Aorta (tissue), 5 donors: ENCODE measurements around the gene AMFR. TPM values are rescaled to one million over a fixed set of nuclear protein-coding genes. Genes with fewer than 3 reads are reported as not detected.

Experiments
- ATAC-seq: fragments of 200-7000 bp; cut with Tn5 transposase; one replicate; pipeline ENCODE4 v1.9.1; 2022; ENCODE audit warnings: moderate library complexity; ENCODE audit not compliant: low FRiP score
- DNase-seq, 2 donors: peaks; one replicate each; pipeline ENCODE4 v3.0.0-alpha.2; 2020
- H3K27ac ChIP-seq, 2 donors: one replicate each; pipeline ENCODE4 v1.5.1; 2013; ENCODE audit warnings: low read length in 2 of 2, mild to moderate bottlenecking in 2 of 2, moderate library complexity in 2 of 2, control low read depth in 1 of 2, inconsistent platforms in 1 of 2, low read depth in 1 of 2
- H3K27me3 ChIP-seq, 2 donors: one replicate each; pipeline ENCODE4 v1.6.1; 2013; ENCODE audit warnings: control low read depth in 1 of 2, low read length in 1 of 2, mild to moderate bottlenecking in 1 of 2, moderate library complexity in 1 of 2; ENCODE audit not compliant: insufficient read depth in 2 of 2, control insufficient read depth in 1 of 2
- H3K36me3 ChIP-seq, 2 donors: one replicate each; pipeline ENCODE4 v1.6.1; 2013; ENCODE audit warnings: control low read depth in 1 of 2, low read length in 1 of 2, mild to moderate bottlenecking in 1 of 2; ENCODE audit not compliant: insufficient read depth in 2 of 2, control insufficient read depth in 1 of 2
- H3K4me1 ChIP-seq, 2 donors: one replicate each; pipeline ENCODE4 v1.6.1; 2013; ENCODE audit warnings: low read length in 2 of 2, control low read depth in 1 of 2, mild to moderate bottlenecking in 1 of 2, moderate library complexity in 1 of 2; ENCODE audit not compliant: insufficient read depth in 2 of 2, control insufficient read depth in 1 of 2
- H3K4me3 ChIP-seq, 2 donors: one replicate each; pipeline ENCODE4 v1.5.1; 2013; ENCODE audit warnings: low read length in 2 of 2, control low read depth in 1 of 2, mild to moderate bottlenecking in 1 of 2
- H3K9me3 ChIP-seq: one replicate; pipeline ENCODE4 v1.6.1; 2013; ENCODE audit warnings: mild to moderate bottlenecking, low read length; ENCODE audit not compliant: control insufficient read depth
- WGBS, 2 donors: extraction: QIAGEN DNeasy Blood & Tissue Kit; methylation state at CpG; one replicate each; pipeline ENCODE4 v1.1.7; 2013; 5-methylcytosine and 5-hydroxymethylcytosine counted together
- intact Hi-C, 2 donors: fragments of 100-400 bp; cut with DNase I; formaldehyde crosslinking; loops; one replicate each; pipeline versions ENCODE4 v1.14.2 to v1.15.0; 2022
- polyA plus RNA-seq, 2 donors: library from polyadenylated mRNA; stranded (reverse); fragments of 200-250 nt; gene quantifications; one replicate each; pipeline ENCODE4 v1.2.3, GENCODE V29; 2013
- total RNA-seq, 2 donors: library from RNA; stranded (reverse); fragmentation: NEBNext Ultra II Directional; extraction: Animal tissue kit (Norgen Biotek cat#: 25700); gene quantifications; one replicate each; pipeline ENCODE4 v1.2.1, GENCODE V29; 2021
- donor health status: healthy with polysubstance abuse.
- donor health status: Bipolar disorder and iron deficiency.
- donor health status: DM: no; HTN: no; CAD: no.
- donor health status: DM: no; HTN: no; CAD: no.
- donor health status: DM: yes; HTN: yes; CAD: no.

AMFR gene
- total and polyA plus RNA-seq, 4 donors = 34.6 to 124 (median 88.8) TPM

GRCh38 chr16:56357241-56357764 lies 68.0 kb downstream of the AMFR start:
- ATAC-seq = peak; percentile 46
- peak overlapping the region; percentile 4 to 86 for H3K27ac ChIP-seq
- H3K4me1 ChIP-seq = no peaks in the 10 kb centered on the region
- H3K27me3 ChIP-seq = no peaks in the 10 kb centered on the region
- peaks cover 1 to 4% of the 10 kb centered on the region in 2 donors for H3K36me3 ChIP-seq
- peak; percentile 54 to 79 for DNase-seq
- intact Hi-C loops = loop anchor here in 1 of 2 donors (5.0 kb wide), 2 partner anchors 165 to 415 kb away; partner anchors contain the start of gene GNAO1
- H3K9me3 ChIP-seq = no peaks in the 10 kb centered on the region
- WGBS, 2 donors = 20 to 27% methylated on average over 13 of the region's 13 CpGs
- peak overlapping the region; percentile 43 to 54 for H3K4me3 ChIP-seq

DNA sequence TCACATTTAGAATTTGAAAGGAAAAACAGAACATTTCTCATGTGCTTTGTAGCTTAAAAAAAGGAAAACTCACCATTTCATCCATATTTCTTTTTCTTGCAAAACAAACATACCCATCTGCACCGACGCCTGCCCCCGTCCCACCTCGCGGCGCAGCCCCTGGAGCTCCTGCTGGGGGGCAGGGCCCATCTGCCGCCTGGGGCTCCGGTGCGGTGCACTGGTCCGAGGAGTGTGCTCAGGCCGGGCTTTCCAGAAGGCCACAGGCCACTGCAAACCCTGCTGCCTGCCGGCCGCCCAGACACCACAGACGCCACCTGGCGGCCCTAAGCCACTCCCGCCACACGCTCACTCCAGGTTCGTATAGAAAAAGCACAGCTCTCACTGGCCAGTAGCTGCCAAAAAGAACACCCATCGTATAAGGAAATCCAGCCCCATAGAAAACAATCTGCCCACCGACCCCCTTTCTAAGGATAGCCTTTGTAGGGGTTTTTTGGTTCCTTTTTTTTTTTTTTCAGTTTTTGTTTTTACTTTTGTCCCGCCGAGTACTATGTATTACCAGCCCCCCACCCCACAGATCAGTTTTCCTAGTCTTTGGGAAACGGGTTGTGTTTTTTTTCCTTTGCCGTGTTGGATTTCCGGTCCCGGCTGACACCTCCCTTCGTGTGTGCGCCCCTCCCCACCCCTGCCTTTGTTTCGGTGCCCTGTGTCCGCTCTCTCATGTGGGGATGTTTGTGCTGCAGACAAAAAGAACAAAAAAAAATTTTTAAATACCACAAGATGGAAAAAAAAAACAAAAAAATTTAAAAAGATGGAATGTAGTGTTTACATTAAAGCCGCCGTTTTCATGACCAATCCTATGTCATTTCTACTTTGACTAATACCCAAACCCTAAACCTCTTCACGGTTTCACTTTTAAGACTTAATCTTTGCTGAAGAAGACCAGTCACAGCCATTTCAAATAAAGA lies 68.8 kb downstream of the AMFR start:
- no peaks in the 10 kb centered on the region for H3K4me1 ChIP-seq
- intact Hi-C loops = loop anchor here in 1 of 2 donors (5.0 kb wide), 2 partner anchors 164 to 414 kb away; partner anchors contain the start of gene GNAO1
- ATAC-seq = peak; percentile 93
- H3K27ac ChIP-seq = no peak overlapping the region
- peak; percentile 87 to 93 for DNase-seq
- H3K4me3 ChIP-seq = peak overlapping the region; percentile 43 to 54
- H3K36me3 ChIP-seq = no peaks in the 10 kb centered on the region
- no peaks in the 10 kb centered on the region for H3K9me3 ChIP-seq
- 1% methylated on average over 33 of the region's 33 CpGs for whole genome bisulfite sequencing, 2 donors
- no peaks in the 10 kb centered on the region for H3K27me3 ChIP-seq

DNA sequence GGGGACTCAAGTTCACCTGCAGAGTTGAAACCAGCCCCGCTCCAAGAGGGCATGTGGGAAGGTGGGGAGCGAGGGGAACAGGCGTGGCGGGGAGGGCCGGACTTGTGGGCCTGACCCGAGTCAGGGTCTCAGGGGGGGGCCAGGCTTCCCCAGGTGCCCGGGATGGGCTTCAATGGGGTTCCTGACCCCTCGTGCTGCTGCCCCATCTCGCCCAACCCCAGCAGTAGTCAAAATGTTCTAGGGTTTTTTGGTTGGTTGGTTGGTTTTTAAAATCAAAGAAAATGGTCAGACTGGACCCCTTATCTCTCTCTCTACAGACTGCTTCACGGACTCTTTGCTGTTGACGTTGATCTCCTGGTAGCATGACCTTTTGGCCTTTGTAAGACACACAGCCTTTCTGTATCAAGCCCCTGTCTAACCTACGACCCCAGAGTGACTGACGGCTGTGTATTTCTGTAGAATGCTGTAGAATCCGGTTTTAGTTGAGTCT lies 69.5 kb downstream of the AMFR start:
- DNase-seq (peak; percentile 47 to 70), ATAC-seq (no peak)
- Histone ChIP-seq H3K4me3 (no peak overlapping the region), H3K27ac (no peak overlapping the region), H3K4me1 (no peaks in the 10 kb centered on the region), H3K9me3 (no peaks in the 10 kb centered on the region), H3K27me3 (no peaks in the 10 kb centered on the region), H3K36me3 (no peaks in the 10 kb centered on the region)
- 70 to 73% methylated on average over 14 of the region's 14 CpGs for WGBS, 2 donors
- intact Hi-C loops = loop anchor here in 1 of 2 donors (5.0 kb wide), 2 partner anchors 164 to 414 kb away; partner anchors contain the start of gene GNAO1

DNA sequence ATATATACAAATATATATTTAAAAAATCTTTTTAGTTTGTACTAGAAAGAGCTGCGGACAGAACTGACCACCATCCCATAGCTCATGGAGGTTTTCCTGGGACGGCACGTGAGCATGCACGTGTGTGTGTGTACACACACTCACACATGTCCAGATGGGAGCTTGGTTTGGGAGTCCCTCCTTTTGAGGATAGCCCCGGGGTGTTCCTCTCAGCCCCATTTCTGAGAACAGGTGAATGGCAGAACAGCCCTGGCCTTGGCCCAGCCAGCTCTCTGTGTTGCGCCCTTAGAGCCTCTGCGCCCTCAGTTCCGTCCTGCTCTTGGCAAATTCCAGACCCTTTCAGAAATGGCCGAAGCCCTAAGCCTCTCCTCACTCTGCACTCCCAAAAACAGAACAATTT lies 70.1 kb downstream of the AMFR start:
- 96% methylated on average over 9 of the region's 9 CpGs for WGBS, 2 donors
- ATAC-seq (no peak), DNase-seq (peak in 1 of 2 donors; percentile 62)
- Histone ChIP-seq H3K4me3 (no peak overlapping the region), H3K27me3 (no peaks in the 10 kb centered on the region), H3K9me3 (no peaks in the 10 kb centered on the region), H3K27ac (no peak overlapping the region), H3K4me1 (no peaks in the 10 kb centered on the region), H3K36me3 (no peaks in the 10 kb centered on the region)
- intact Hi-C loops = loop anchor here in 1 of 2 donors (5.0 kb wide), 2 partner anchors 163 to 413 kb away; partner anchors contain the start of gene GNAO1

GRCh38 chr16:56354746-56355145 lies 70.6 kb downstream of the AMFR start:
- Histone ChIP-seq H3K9me3 (no peaks in the 10 kb centered on the region), H3K27me3 (no peaks in the 10 kb centered on the region), H3K27ac (no peak overlapping the region), H3K4me1 (no peaks in the 10 kb centered on the region), H3K36me3 (no peaks in the 10 kb centered on the region), H3K4me3 (no peak overlapping the region)
- DNase-seq (peak; percentile 38 to 65), ATAC-seq (no peak)
- intact Hi-C loops = loop anchor here in 1 of 2 donors (5.0 kb wide), 2 partner anchors 162 to 412 kb away; partner anchors contain the start of gene GNAO1
- 96 to 97% methylated on average over 17 of the region's 17 CpGs for WGBS, 2 donors

DNA sequence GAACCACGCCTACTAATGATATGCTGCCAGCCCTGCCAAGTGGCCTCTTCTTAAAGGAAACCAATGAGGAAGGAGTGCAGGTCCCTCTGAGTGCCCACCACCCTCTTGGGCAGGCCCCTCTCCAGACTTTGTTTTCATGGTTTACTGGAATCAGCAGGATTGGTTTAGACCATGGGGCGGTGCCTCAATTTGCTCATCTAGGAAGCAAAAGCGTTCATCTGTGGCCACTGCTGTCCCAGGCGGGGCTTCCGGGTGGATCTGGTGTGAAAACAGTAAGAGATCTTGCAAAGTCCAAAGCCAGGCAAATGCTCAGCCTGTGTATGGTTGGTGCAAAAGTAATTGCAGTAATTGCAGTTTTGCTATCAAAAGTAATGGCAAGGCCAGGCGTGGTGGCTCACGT lies 71.3 kb downstream of the AMFR start:
- intact Hi-C loops = no loop called here
- H3K9me3 ChIP-seq = no peaks in the 10 kb centered on the region
- DNase-seq (peak in 1 of 2 donors; percentile 54), ATAC-seq (no peak)
- H3K36me3 ChIP-seq = no peaks in the 10 kb centered on the region
- H3K4me1 ChIP-seq = no peaks in the 10 kb centered on the region
- H3K4me3 ChIP-seq = no peak overlapping the region
- no peaks in the 10 kb centered on the region for H3K27me3 ChIP-seq
- WGBS, 2 donors = 95% methylated on average over 7 of the region's 7 CpGs
- H3K27ac ChIP-seq = no peak overlapping the region

- Histone ChIP-seq H3K9me3 (no peaks in the 10 kb centered on the region), H3K4me1 (no peaks in the 10 kb centered on the region), H3K4me3 (no peak overlapping the region), H3K27me3 (no peaks in the 10 kb centered on the region), H3K27ac (no peak overlapping the region), H3K36me3 (no peaks in the 10 kb centered on the region)
- ATAC-seq (no peak), DNase-seq (peak; percentile 40 to 64)
- WGBS, 2 donors = 91 to 92% methylated on average over 15 of the region's 15 CpGs
- intact Hi-C loops = no loop called here
Observed at GRCh38 chr16:56353054-56353921, 72.1 kb downstream of the AMFR start.
